ENCODE measurements around the gene DZIP1.

DZIP1 gene

GRCh38 chr13:95552208-95552538 lies 92.3 kb downstream of the DZIP1 start:
- DNase-seq (ENCODE audit: low spot score): no peak

DNA sequence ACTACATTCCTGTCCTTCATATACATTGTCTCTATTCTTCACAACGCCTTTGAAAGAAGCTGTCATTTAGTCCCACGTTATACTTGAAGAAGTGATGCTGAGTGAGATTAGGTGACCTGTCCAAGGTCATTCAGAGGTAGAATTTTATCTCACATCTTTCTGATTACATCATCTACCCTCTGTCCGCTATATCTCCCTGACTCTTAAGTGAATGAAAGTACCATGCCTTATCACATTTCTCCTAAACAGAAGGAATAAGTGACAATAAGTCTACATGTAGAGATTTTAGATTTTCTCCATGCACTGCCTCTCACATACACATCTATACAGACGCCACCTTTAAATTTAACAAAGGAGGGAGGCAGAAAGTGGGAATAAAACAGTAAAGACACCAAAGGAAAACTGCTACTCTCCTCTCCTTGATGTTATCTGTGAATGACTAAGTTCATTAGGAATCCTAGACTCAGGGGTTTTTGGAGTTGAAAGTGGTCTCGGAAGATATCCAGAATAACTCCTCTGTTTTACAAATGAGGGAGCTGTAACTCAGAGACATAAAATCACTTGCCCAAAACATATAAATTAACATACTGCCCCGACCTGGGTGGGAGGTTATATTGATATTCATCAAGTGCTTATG lies 96.9 kb downstream of the DZIP1 start:
- DNase-seq (ENCODE audit: low spot score): no peak

DNA sequence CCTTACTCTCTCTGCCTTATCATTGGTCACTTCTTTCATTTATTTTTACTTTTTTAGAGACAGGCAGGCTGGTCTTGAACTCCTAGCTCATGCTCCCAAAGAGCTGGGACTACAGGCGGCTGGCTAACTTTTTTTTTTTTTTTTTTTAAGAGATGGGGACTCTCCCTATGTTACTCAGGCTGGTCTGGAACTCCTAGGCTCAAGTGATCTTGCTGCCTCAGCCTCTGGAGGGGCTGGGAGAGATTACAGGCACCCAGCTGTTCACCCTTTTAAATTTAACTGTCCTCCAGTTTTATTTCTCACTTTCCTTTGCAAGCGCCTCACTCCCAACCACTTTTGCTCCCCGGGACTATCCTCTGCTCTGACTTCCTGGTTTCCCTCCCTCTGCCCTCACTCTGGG lies 97.6 kb downstream of the DZIP1 start:
- DNase-seq (ENCODE audit: low spot score): no peak

GRCh38 chr13:95544293-95544692 lies 100.2 kb downstream of the DZIP1 start:
- DNase-seq (ENCODE audit: low spot score): no peak

GRCh38 chr13:95541911-95542474 lies 102.5 kb downstream of the DZIP1 start:
- DNase-seq (ENCODE audit: low spot score): no peak

DNA sequence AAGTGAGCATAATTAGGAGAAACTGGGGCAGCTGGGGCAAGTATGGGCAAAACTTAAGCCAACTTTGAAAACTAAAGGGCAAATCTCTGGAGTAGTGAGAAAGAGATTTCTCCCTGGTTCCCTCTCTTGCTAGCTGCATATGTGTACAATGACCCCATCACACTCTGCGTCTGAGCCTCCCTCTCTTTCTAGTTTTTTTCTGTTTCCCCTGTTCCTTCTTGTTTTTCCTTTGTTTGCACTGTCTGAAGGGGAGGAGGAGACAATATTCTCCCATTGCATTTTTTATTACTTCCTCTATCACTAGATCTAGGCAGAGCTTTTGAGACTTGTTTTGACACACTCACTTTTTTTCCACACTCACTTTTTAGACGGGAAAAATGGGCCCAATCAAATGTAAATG lies 103.2 kb downstream of the DZIP1 start:
- DNase-seq (ENCODE audit: low spot score): no peak

DNA sequence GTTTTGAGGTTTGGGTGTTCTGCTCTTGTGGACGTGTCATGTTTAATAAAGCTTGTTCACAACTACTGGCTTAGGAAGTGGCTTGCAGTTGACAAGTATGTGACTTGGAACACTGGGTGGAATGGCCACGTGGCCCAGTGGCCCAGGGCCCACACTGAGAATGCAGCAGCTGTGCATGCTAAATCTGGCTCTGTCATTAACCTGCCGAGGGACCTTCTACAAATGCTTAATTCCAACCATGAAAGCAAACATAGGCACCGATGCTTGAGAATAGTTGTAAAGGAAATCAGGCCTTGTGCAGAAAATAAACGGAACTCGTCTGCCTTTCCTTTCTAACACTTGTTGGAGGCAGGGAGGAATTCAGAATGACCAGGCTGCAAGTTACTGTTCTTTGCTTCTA lies 103.6 kb downstream of the DZIP1 start:
- no peak for DNase-seq (ENCODE audit: low spot score)

GRCh38 chr13:95536632-95537241 lies 107.8 kb downstream of the DZIP1 start:
- no peak for DNase-seq (ENCODE audit: low spot score)

GRCh38 chr13:95535243-95535642 lies 109.3 kb downstream of the DZIP1 start:
- no peak for DNase-seq (ENCODE audit: low spot score)

- DNase-seq (ENCODE audit: low spot score): no peak
Measured at GRCh38 chr13:95533545-95534160, 110.9 kb downstream of the DZIP1 start.

DNA sequence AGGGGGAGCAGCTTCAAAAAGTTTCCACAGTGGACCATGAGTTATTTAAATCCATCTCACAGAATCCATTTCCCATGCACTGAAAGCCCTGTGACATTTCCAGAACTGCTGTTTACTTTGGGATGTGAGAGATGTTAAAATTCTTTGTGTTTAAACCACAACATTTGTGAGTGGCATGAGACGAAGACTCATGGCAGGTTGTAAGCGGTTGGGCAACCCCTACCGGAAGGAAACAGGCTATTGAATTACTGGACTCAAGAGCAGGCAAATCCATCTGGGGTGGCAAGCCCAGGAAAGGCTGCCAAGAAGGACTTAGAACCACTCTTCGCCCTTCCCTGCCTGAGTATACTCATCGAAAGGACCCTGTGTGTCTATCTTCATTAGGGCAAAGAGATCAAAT lies 114.3 kb downstream of the DZIP1 start:
- no peak for DNase-seq (ENCODE audit: low spot score)

All from CD4-positive, alpha-beta T cell treated with Interleukin-6 at 100 ng/mL for 8 hours (primary cell).